Transverse colon (tissue), 4 donors: Measurements from ENCODE around the gene LTV1.
"Not testable (repeated sequence)": the region's sequence is repeated elsewhere in the genome, so short reads cannot be mapped to it uniquely, and the experiment has no call there.

ENCODE experiments used
- EP300 ChIP-seq: sonication (generic); formaldehyde crosslinking; IDR thresholded peaks from one replicate; pipeline ENCODE4 v1.6.1; 2017; ENCODE audit warnings: antibody characterized with exemption, low read depth
- POLR2A ChIP-seq: fragments of 450-650 bp; IDR thresholded peaks from one replicate; pipeline ENCODE4 v1.6.1; 2016; ENCODE audit warnings: antibody characterized with exemption, mild to moderate bottlenecking, moderate library complexity
- POLR2AphosphoS5 ChIP-seq, 3 donors: sonication (generic); formaldehyde crosslinking; IDR thresholded peaks; one replicate each; pipeline ENCODE4 v1.6.1; 2016; ENCODE audit warnings: antibody characterized with exemption in 3 of 3
- TF ChIP-seq, protein P1 (sequence below), 5 experiments: fragments of 200-600 bp in 3 of 5; fragments of 450-650 bp in 2 of 5; sonication (generic) in 3 of 5; IDR thresholded peaks; 1 replicate in 2 of 5; 2 replicates in 3 of 5; pipeline ENCODE4 v1.5.1; 2016 to 2017; ENCODE audit warnings: antibody characterized with exemption in 5 of 5, inconsistent platforms in 3 of 5, mild to moderate bottlenecking in 2 of 5, moderate library complexity in 1 of 5

- TF ChIP-seq, protein P1, sequence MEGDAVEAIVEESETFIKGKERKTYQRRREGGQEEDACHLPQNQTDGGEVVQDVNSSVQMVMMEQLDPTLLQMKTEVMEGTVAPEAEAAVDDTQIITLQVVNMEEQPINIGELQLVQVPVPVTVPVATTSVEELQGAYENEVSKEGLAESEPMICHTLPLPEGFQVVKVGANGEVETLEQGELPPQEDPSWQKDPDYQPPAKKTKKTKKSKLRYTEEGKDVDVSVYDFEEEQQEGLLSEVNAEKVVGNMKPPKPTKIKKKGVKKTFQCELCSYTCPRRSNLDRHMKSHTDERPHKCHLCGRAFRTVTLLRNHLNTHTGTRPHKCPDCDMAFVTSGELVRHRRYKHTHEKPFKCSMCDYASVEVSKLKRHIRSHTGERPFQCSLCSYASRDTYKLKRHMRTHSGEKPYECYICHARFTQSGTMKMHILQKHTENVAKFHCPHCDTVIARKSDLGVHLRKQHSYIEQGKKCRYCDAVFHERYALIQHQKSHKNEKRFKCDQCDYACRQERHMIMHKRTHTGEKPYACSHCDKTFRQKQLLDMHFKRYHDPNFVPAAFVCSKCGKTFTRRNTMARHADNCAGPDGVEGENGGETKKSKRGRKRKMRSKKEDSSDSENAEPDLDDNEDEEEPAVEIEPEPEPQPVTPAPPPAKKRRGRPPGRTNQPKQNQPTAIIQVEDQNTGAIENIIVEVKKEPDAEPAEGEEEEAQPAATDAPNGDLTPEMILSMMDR (IDR thresholded peaks at IDR 0.05): not testable (repeated sequence)
- TF ChIP-seq POLR2AphosphoS5 (IDR thresholded peaks at IDR 0.05); POLR2A; EP300: not testable (repeated sequence)
Observed at GRCh38 chr6:143873600-143873999, 30.5 kb downstream of the LTV1 start.
